ENCODE measurements around the gene NLRP3.

- TF ChIP-seq CTCF (conservative IDR thresholded peaks at IDR 0.05 in 1 of 2, IDR thresholded peaks at IDR 0.05 in 1 of 2; ENCODE audit: extremely low read depth in 1 of 2, insufficient read depth in 1 of 2, low read depth in 1 of 2, low read length in 2 of 2) (no peak), EZH2 (IDR thresholded peaks at IDR 0.05; ENCODE audit: borderline replicate concordance, low read length) (no peak)
These were observed 13.8 kb upstream of the NLRP3 start for GRCh38 chr1:247402120-247402675.
